Liver (tissue), 9 donors: ENCODE measurements around the gene PACC1. TPM values are rescaled to one million over a fixed set of nuclear protein-coding genes. Genes with fewer than 3 reads are reported as not detected.

Experiments used
- DNase-seq: peaks from one replicate; pipeline ENCODE4 v3.0.0-alpha.2; 2017; ENCODE audit warnings: low spot score
- H3K27ac ChIP-seq, 2 donors: one replicate each; pipeline ENCODE4 v1.7.0; 2013; ENCODE audit warnings: inconsistent platforms in 2 of 2, low read length in 2 of 2, control low read depth in 1 of 2, low read depth in 1 of 2, mild to moderate bottlenecking in 1 of 2
- H3K27me3 ChIP-seq, 4 donors: one replicate each; pipeline versions ENCODE4 v1.6.1 to v1.7.0; 2013; ENCODE audit warnings: low read length in 3 of 4, inconsistent platforms in 1 of 4, mild to moderate bottlenecking in 1 of 4, moderate library complexity in 1 of 4; ENCODE audit not compliant: control insufficient read depth in 4 of 4, insufficient read depth in 4 of 4
- H3K36me3 ChIP-seq, 4 donors: one replicate each; pipeline versions ENCODE4 v1.6.1 to v1.7.0; 2013; ENCODE audit warnings: low read length in 3 of 4, mild to moderate bottlenecking in 3 of 4, low read depth in 1 of 4, moderate library complexity in 1 of 4; ENCODE audit not compliant: control insufficient read depth in 4 of 4, insufficient read depth in 3 of 4
- H3K4me1 ChIP-seq, 4 donors: one replicate each; pipeline versions ENCODE4 v1.6.1 to v1.7.0; 2013; ENCODE audit warnings: low read length in 3 of 4, mild to moderate bottlenecking in 3 of 4, moderate library complexity in 1 of 4; ENCODE audit not compliant: control insufficient read depth in 4 of 4, insufficient read depth in 4 of 4
- H3K4me3 ChIP-seq, 3 donors: one replicate each; pipeline versions ENCODE4 v1.6.1 to v1.7.0; 2013; ENCODE audit warnings: low read length in 3 of 3, control low read depth in 1 of 3, low read depth in 1 of 3, mild to moderate bottlenecking in 1 of 3
- H3K9ac ChIP-seq, 2 donors: one replicate each; pipeline ENCODE4 v1.7.0; 2013; ENCODE audit warnings: low read length in 2 of 2, mild to moderate bottlenecking in 2 of 2, moderate library complexity in 2 of 2, control low read depth in 1 of 2, low read depth in 1 of 2
- H3K9me3 ChIP-seq, 4 donors: one replicate each; pipeline versions ENCODE4 v1.6.1 to v1.7.0; 2013; ENCODE audit warnings: low read length in 3 of 4; ENCODE audit not compliant: control insufficient read depth in 4 of 4
- EGR1 ChIP-seq, 2 donors: IDR thresholded peaks; 2 replicates each; pipeline ENCODE4 v1.6.1; 2016 to 2018; ENCODE audit warnings: antibody characterized with exemption in 2 of 2, low read depth in 2 of 2
- FOXA1 ChIP-seq: IDR thresholded peaks from 2 replicates; pipeline ENCODE4 v1.6.1; 2016; ENCODE audit warnings: antibody characterized with exemption
- FOXA2 ChIP-seq: IDR thresholded peaks from 2 replicates; pipeline ENCODE4 v1.6.1; 2016; ENCODE audit warnings: antibody characterized with exemption
- GABPA ChIP-seq, 2 donors: IDR thresholded peaks in 1 of 2; conservative IDR thresholded peaks in 1 of 2; 2 replicates each; pipeline ENCODE4 v1.6.1; 2016; ENCODE audit warnings: antibody characterized with exemption in 2 of 2, mild to moderate bottlenecking in 1 of 2, moderate library complexity in 1 of 2
- HNF4A ChIP-seq, 2 donors: conservative IDR thresholded peaks; 2 replicates each; pipeline ENCODE4 v1.6.1; 2016; ENCODE audit warnings: antibody characterized with exemption in 2 of 2, mild to moderate bottlenecking in 2 of 2
- HNF4G ChIP-seq: IDR thresholded peaks from 2 replicates; pipeline ENCODE4 v1.6.1; 2016; ENCODE audit warnings: antibody characterized with exemption
- JUND ChIP-seq, 2 donors: IDR thresholded peaks; 2 replicates each; pipeline ENCODE4 v1.6.1; 2016; ENCODE audit warnings: antibody characterized with exemption in 2 of 2
- MAX ChIP-seq: IDR thresholded peaks from 2 replicates; pipeline ENCODE4 v1.6.1; 2016; ENCODE audit warnings: antibody characterized with exemption
- NR2F2 ChIP-seq: IDR thresholded peaks from 2 replicates; pipeline ENCODE4 v1.6.1; 2016; ENCODE audit warnings: antibody characterized with exemption
- RAD21 ChIP-seq, 2 donors: IDR thresholded peaks; 2 replicates each; pipeline ENCODE4 v1.6.1; 2016; ENCODE audit warnings: antibody characterized with exemption in 2 of 2, mild to moderate bottlenecking in 2 of 2
- REST ChIP-seq: IDR thresholded peaks from 2 replicates; pipeline ENCODE4 v1.6.1; 2016; ENCODE audit warnings: antibody characterized with exemption, mild to moderate bottlenecking
- RXRA ChIP-seq, 2 donors: IDR thresholded peaks; 2 replicates each; pipeline ENCODE4 v1.6.1; 2017 to 2018; ENCODE audit warnings: antibody characterized with exemption in 2 of 2, mild to moderate bottlenecking in 1 of 2
- SP1 ChIP-seq: IDR thresholded peaks from 2 replicates; pipeline ENCODE4 v1.6.1; 2018; ENCODE audit warnings: antibody characterized with exemption, mild to moderate bottlenecking
- TAF1 ChIP-seq: conservative IDR thresholded peaks from 2 replicates; pipeline ENCODE4 v1.6.1; 2016; ENCODE audit warnings: antibody characterized with exemption, mild to moderate bottlenecking
- YY1 ChIP-seq: IDR thresholded peaks from 2 replicates; pipeline ENCODE4 v1.6.1; 2016; ENCODE audit warnings: antibody characterized with exemption, mild to moderate bottlenecking
- ZBTB33 ChIP-seq: IDR thresholded peaks from 2 replicates; pipeline ENCODE4 v1.6.1; 2016; ENCODE audit warnings: antibody characterized with exemption
- WGBS: extraction: QIAGEN DNeasy Blood & Tissue Kit; methylation state at CpG from one replicate; pipeline ENCODE4 v1.1.7; 2013; 5-methylcytosine and 5-hydroxymethylcytosine counted together
- polyA plus RNA-seq, 2 donors: library from polyadenylated mRNA; stranded (reverse) in 1 of 2; unstranded in 1 of 2; fragments of 200-250 nt in 1 of 2; fragments of >200 nt in 1 of 2; fragmentation: Nextera tagmentation in 1 of 2; extraction: Ambion mirVana in 1 of 2; gene quantifications; one replicate each; pipeline versions ENCODE4 v1.2.1 to v1.2.3, GENCODE V29; 2013 to 2015
- total RNA-seq, 2 donors: library from RNA; depleted of rRNA; stranded (reverse); fragments of >200 nt; gene quantifications; one replicate each; pipeline ENCODE4 v1.2.3, GENCODE V29; 2014
- TF ChIP-seq, protein P1 (sequence below): IDR thresholded peaks from 2 replicates; pipeline ENCODE4 v1.6.1; 2016; ENCODE audit warnings: antibody characterized with exemption
- TF ChIP-seq, protein P2 (sequence below): fragments of 150-350 bp; IDR thresholded peaks from 2 replicates; pipeline ENCODE4 v1.5.1; 2017; ENCODE audit warnings: improper control_type of control experiment, low read depth, low read length; ENCODE audit not compliant: missing input control
- donor health status: healthy.
- donor health status: healthy.
- donor health status: healthy.
- donor health status: healthy.
- donor health status: healthy.

The PACC1 gene
- total and polyA plus RNA-seq, 4 donors: 1.4 to 3.4 (median 1.7) TPM

GRCh38 chr1:212442408-212442807 is 27.7 kb upstream of the PACC1 start:
- no peak for DNase-seq
- TF ChIP-seq SP1: no peak
- TF ChIP-seq RXRA (IDR thresholded peaks at IDR 0.05): no peak
- TF ChIP-seq NR2F2: no peak
- TF ChIP-seq, protein P1, sequence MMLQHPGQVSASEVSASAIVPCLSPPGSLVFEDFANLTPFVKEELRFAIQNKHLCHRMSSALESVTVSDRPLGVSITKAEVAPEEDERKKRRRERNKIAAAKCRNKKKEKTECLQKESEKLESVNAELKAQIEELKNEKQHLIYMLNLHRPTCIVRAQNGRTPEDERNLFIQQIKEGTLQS: no peak
- TF ChIP-seq FOXA1: no peak
- no peak for TF ChIP-seq HNF4G
- TF ChIP-seq FOXA2: no peak
- no peak for TF ChIP-seq YY1
- Histone ChIP-seq H3K4me1 (no peaks in the 10 kb centered on the region), H3K27ac (no peak overlapping the region), H3K4me3 (no peak overlapping the region), H3K36me3 (peaks cover 0 to 5% (median 3%) of the 10 kb centered on the region in 4 donors), H3K9me3 (no peaks in the 10 kb centered on the region), H3K27me3 (no peaks in the 10 kb centered on the region), H3K9ac (no peak overlapping the region)
- 97% methylated on average over 5 of the region's 5 CpGs for WGBS

DNA sequence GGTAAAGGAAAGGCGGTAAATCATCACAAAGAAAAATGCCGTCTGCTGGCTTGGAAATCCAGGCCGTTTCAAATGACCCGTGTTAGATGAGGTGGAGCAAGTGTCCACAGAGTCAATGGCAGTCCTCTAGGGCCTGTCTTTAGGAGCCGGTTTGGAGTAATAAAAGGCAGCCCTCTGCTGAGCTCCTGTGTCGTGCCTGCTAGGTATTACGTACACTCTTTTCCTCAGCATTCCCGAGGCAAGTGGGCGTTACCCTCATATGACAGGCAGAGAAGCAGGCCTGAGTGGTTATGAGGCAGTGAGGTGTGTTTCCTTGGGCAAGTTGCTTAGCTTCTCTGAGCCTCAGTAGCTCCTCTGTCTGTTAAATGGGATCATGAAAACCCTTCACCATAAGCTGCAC is 25.7 kb upstream of the PACC1 start:
- no peak for DNase-seq
- WGBS: 88% methylated on average over 9 of the region's 9 CpGs

More for the DNA sequence above, 25.7 kb upstream of the PACC1 start:
- Histone ChIP-seq H3K27ac (no peak overlapping the region), H3K4me3 (no peak overlapping the region), H3K4me1 (no peaks in the 10 kb centered on the region), H3K9ac (no peak overlapping the region), H3K36me3 (peaks cover 0 to 4% (median 3%) of the 10 kb centered on the region in 4 donors), H3K27me3 (no peaks in the 10 kb centered on the region), H3K9me3 (no peaks in the 10 kb centered on the region)
- TF ChIP-seq JUND (IDR thresholded peaks at IDR 0.05): no peak
- TF ChIP-seq YY1: no peak
- no peak for TF ChIP-seq GABPA (IDR thresholded peaks at IDR 0.05 in 1 of 2, conservative IDR thresholded peaks at IDR 0.05 in 1 of 2)
- TF ChIP-seq, protein P2, sequence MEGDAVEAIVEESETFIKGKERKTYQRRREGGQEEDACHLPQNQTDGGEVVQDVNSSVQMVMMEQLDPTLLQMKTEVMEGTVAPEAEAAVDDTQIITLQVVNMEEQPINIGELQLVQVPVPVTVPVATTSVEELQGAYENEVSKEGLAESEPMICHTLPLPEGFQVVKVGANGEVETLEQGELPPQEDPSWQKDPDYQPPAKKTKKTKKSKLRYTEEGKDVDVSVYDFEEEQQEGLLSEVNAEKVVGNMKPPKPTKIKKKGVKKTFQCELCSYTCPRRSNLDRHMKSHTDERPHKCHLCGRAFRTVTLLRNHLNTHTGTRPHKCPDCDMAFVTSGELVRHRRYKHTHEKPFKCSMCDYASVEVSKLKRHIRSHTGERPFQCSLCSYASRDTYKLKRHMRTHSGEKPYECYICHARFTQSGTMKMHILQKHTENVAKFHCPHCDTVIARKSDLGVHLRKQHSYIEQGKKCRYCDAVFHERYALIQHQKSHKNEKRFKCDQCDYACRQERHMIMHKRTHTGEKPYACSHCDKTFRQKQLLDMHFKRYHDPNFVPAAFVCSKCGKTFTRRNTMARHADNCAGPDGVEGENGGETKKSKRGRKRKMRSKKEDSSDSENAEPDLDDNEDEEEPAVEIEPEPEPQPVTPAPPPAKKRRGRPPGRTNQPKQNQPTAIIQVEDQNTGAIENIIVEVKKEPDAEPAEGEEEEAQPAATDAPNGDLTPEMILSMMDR: no peak
- TF ChIP-seq, protein P1: no peak
- no peak for TF ChIP-seq HNF4G
- no peak for TF ChIP-seq FOXA2
- no peak for TF ChIP-seq RAD21 (IDR thresholded peaks at IDR 0.05)
- TF ChIP-seq RXRA (IDR thresholded peaks at IDR 0.05): no peak
- no peak for TF ChIP-seq TAF1
- TF ChIP-seq ZBTB33: no peak
- TF ChIP-seq MAX: no peak
- no peak for TF ChIP-seq FOXA1
- TF ChIP-seq HNF4A (conservative IDR thresholded peaks at IDR 0.05): no peak
- TF ChIP-seq EGR1 (IDR thresholded peaks at IDR 0.05; ENCODE audit: low read depth in 2 of 2): no peak
- TF ChIP-seq NR2F2: no peak
- no peak for TF ChIP-seq SP1
- no peak for TF ChIP-seq REST
